H1 (cell line): ENCODE data around the gene TLE2. TPM values are rescaled to one million over a fixed set of nuclear protein-coding genes. Genes with fewer than 3 reads are reported as not detected.

Source experiments
- CTCF ChIA-PET: fragments of 300-600 bp; sonication (Branson Sonifier 250); formaldehyde crosslinking; loops from one replicate; lab custom pipeline; 2021; ENCODE audit not compliant: partially characterized antibody; lab: Charles Lee
- POLR2A ChIA-PET: fragments of 300-600 bp; sonication (Branson Sonifier 250); formaldehyde crosslinking; loops from one replicate; lab custom pipeline; 2021; ENCODE audit warnings: inconsistent platforms; ENCODE audit not compliant: partially characterized antibody; lab: Charles Lee
- DNase-seq, 2 experiments: peaks; one replicate each; pipeline versions ENCODE4 v3.0.0 to v3.0.0-alpha.2; 2010 to 2022; ENCODE audit warnings: low spot score in 2 of 2, low read depth in 1 of 2, mixed read lengths in 1 of 2
- FAIRE-seq: peaks from 2 replicates; lab custom pipeline; 2011; peaks lifted over from hg19 to GRCh38; lab: Jason Lieb, UNC
- H2AFZ ChIP-seq: 2 replicates; pipeline ENCODE4 v1.8.1; 2012; ENCODE audit warnings: low read length, inconsistent platforms
- H2AK5ac ChIP-seq: 2 replicates; pipeline ENCODE4 v1.6.1; 2013; ENCODE audit warnings: low read depth, low read length
- H2BK120ac ChIP-seq: replicated peaks from 2 replicates; pipeline ENCODE3; 2013; ENCODE audit warnings: low read depth, low read length, inconsistent platforms
- H2BK12ac ChIP-seq: 2 replicates; pipeline ENCODE4 v1.6.1; 2013; ENCODE audit warnings: low read depth, low read length
- H2BK15ac ChIP-seq: 2 replicates; pipeline ENCODE4 v1.6.1; 2013; ENCODE audit warnings: low read length
- H2BK20ac ChIP-seq: 2 replicates; pipeline ENCODE4 v1.6.1; 2013; ENCODE audit warnings: low read length
- H2BK5ac ChIP-seq: 2 replicates; pipeline ENCODE4 v1.6.1; 2013; ENCODE audit warnings: low read depth, low read length
- H3K14ac ChIP-seq: 2 replicates; pipeline ENCODE4 v1.6.1; 2013; ENCODE audit warnings: inconsistent platforms; ENCODE audit not compliant: insufficient read length
- H3K18ac ChIP-seq: 2 replicates; pipeline ENCODE4 v1.6.1; 2013; ENCODE audit warnings: low read length; ENCODE audit errors: extremely low read depth
- H3K23ac ChIP-seq: 2 replicates; pipeline ENCODE4 v1.6.1; 2013; ENCODE audit warnings: inconsistent platforms; ENCODE audit not compliant: insufficient read length
- H3K23me2 ChIP-seq: 2 replicates; pipeline ENCODE4 v1.6.1; 2013; ENCODE audit warnings: low read depth, low read length
- H3K27ac ChIP-seq: 2 replicates; pipeline ENCODE4 v1.6.1; 2011; ENCODE audit warnings: low read depth, low read length, inconsistent platforms
- H3K27me3 ChIP-seq, 4 experiments: replicated peaks in 1 of 4; 1 replicate in 1 of 4; 2 replicates in 3 of 4; pipeline versions ENCODE4 v1.6.1 to v1.8.1; 2011 to 2013; ENCODE audit warnings: low read length in 3 of 4, mild to moderate bottlenecking in 3 of 4, inconsistent platforms in 2 of 4, mixed read lengths in 2 of 4, moderate library complexity in 1 of 4; ENCODE audit not compliant: control insufficient read depth in 3 of 4, insufficient read depth in 3 of 4; ENCODE audit errors: extremely low read depth in 1 of 4
- H3K36me3 ChIP-seq, 4 experiments: 2 replicates each; pipeline versions ENCODE4 v1.6.1 to v1.8.1; 2011 to 2013; ENCODE audit warnings: mild to moderate bottlenecking in 4 of 4, low read length in 3 of 4, moderate library complexity in 2 of 4, control low read depth in 1 of 4, inconsistent platforms in 1 of 4; ENCODE audit not compliant: insufficient read depth in 4 of 4, control insufficient read depth in 2 of 4
- H3K4ac ChIP-seq: replicated peaks from 2 replicates; pipeline ENCODE3; 2013; ENCODE audit warnings: low read length, low read depth, mixed read lengths, inconsistent platforms; ENCODE audit not compliant: insufficient read length
- H3K4me1 ChIP-seq, 4 experiments: replicated peaks in 1 of 4; 1 replicate in 1 of 4; 2 replicates in 3 of 4; pipeline versions ENCODE4 v1.6.1 to v1.8.1; 2011 to 2013; ENCODE audit warnings: low read length in 3 of 4, inconsistent platforms in 2 of 4, mixed read lengths in 1 of 4; ENCODE audit not compliant: insufficient read depth in 4 of 4, control insufficient read depth in 3 of 4
- H3K4me2 ChIP-seq, 2 experiments: 2 replicates each; pipeline versions ENCODE4 v1.6.1 to v1.8.1; 2011 to 2013; ENCODE audit warnings: low read depth in 2 of 2, low read length in 2 of 2, control low read depth in 1 of 2, inconsistent platforms in 1 of 2, mild to moderate bottlenecking in 1 of 2; ENCODE audit not compliant: insufficient read depth in 1 of 2
- H3K4me3 ChIP-seq, 4 experiments: fragments of 200-600, 300-600 bp in 1 of 4; sonication (generic), shearing (Covaris generic), sonication (Bioruptor Twin) in 1 of 4; 2 replicates each; pipeline versions ENCODE4 v1.5.1 to v1.8.1; 2011 to 2016; ENCODE audit warnings: low read length in 4 of 4, low read depth in 3 of 4, control low read depth in 2 of 4, inconsistent platforms in 2 of 4, mild to moderate bottlenecking in 2 of 4, mixed read lengths in 1 of 4, moderate library complexity in 1 of 4; ENCODE audit not compliant: insufficient read depth in 2 of 4; ENCODE audit errors: extremely low read depth in 1 of 4
- H3K56ac ChIP-seq: replicated peaks from 2 replicates; pipeline ENCODE3; 2013; ENCODE audit warnings: low read depth, mild to moderate bottlenecking, mixed read lengths, low read length, inconsistent platforms; ENCODE audit not compliant: insufficient read length
- H3K79me1 ChIP-seq: 2 replicates; pipeline ENCODE4 v1.6.1; 2013; ENCODE audit warnings: low read depth, low read length, control low read depth
- H3K79me2 ChIP-seq, 2 experiments: 2 replicates each; pipeline versions ENCODE4 v1.6.1 to v1.8.1; 2012 to 2013; ENCODE audit warnings: low read length in 2 of 2, mild to moderate bottlenecking in 2 of 2, inconsistent platforms in 1 of 2; ENCODE audit not compliant: insufficient read depth in 2 of 2, control insufficient read depth in 1 of 2
- H3K9ac ChIP-seq, 4 experiments: replicated peaks in 1 of 4; 1 replicate in 1 of 4; 2 replicates in 3 of 4; pipeline versions ENCODE4 v1.6.1 to v1.8.1; 2011 to 2013; ENCODE audit warnings: low read depth in 3 of 4, low read length in 3 of 4, control low read depth in 2 of 4, mild to moderate bottlenecking in 2 of 4, moderate library complexity in 2 of 4, inconsistent platforms in 1 of 4; ENCODE audit errors: extremely low read depth in 1 of 4
- H3K9me3 ChIP-seq, 2 experiments: 2 replicates each; pipeline versions ENCODE4 v1.6.1 to v1.8.1; 2012 to 2013; ENCODE audit warnings: mild to moderate bottlenecking in 2 of 2, moderate library complexity in 2 of 2, control low read depth in 1 of 2, inconsistent platforms in 1 of 2, low read depth in 1 of 2, low read length in 1 of 2, mixed read lengths in 1 of 2; ENCODE audit not compliant: insufficient read depth in 2 of 2
- H4K20me1 ChIP-seq, 2 experiments: replicated peaks in 1 of 2; 2 replicates each; pipeline versions ENCODE3 to v1.8.1; 2011 to 2013; ENCODE audit warnings: inconsistent platforms in 2 of 2, low read length in 2 of 2, mild to moderate bottlenecking in 1 of 2; ENCODE audit not compliant: insufficient read depth in 2 of 2, control insufficient read depth in 1 of 2
- H4K5ac ChIP-seq: 2 replicates; pipeline ENCODE4 v1.6.1; 2013; ENCODE audit warnings: low read length, low read depth, mixed read lengths, inconsistent platforms; ENCODE audit not compliant: insufficient read length
- H4K8ac ChIP-seq: 2 replicates; pipeline ENCODE4 v1.8.0; 2013; ENCODE audit warnings: mild to moderate bottlenecking, moderate library complexity, low read length, inconsistent platforms; ENCODE audit not compliant: insufficient read depth; ENCODE audit errors: extremely low read depth
- H4K91ac ChIP-seq: replicated peaks from 2 replicates; pipeline ENCODE3; 2013; ENCODE audit warnings: low read length, mixed read lengths, inconsistent platforms; ENCODE audit not compliant: insufficient read length
- ATF3 ChIP-seq: IDR thresholded peaks from 2 replicates; pipeline ENCODE4 v1.6.1; 2011; ENCODE audit warnings: low read depth, mild to moderate bottlenecking, low read length; ENCODE audit not compliant: insufficient read depth
- CBX5 ChIP-seq: fragments of 300-800, 300-1000 bp; sonication (generic); IDR thresholded peaks from 2 replicates; pipeline ENCODE4 v1.7.1; 2016; ENCODE audit warnings: antibody characterized with exemption, low read length, low read depth
- EGR1 ChIP-seq: IDR thresholded peaks from 2 replicates; pipeline ENCODE4 v1.6.1; 2011; ENCODE audit warnings: low read depth, low read length, borderline replicate concordance
- GTF2F1 ChIP-seq: IDR thresholded peaks from 2 replicates; pipeline ENCODE4 v1.6.1; 2012; ENCODE audit warnings: low read depth, low read length, improper control_type of control experiment, borderline replicate concordance
- NRF1 ChIP-seq: IDR thresholded peaks from 2 replicates; pipeline ENCODE4 v1.6.1; 2011; ENCODE audit warnings: mild to moderate bottlenecking, low read depth, low read length, improper control_type of control experiment
- RBBP5 ChIP-seq: IDR thresholded peaks from 2 replicates; pipeline ENCODE4 v1.7.1; 2012; ENCODE audit warnings: low read depth, mild to moderate bottlenecking, inconsistent platforms, low read length, moderate library complexity, borderline replicate concordance
- SIN3A ChIP-seq, 2 experiments: IDR thresholded peaks in 1 of 2; conservative IDR thresholded peaks in 1 of 2; 2 replicates each; pipeline ENCODE4 v1.6.1; 2011 to 2012; ENCODE audit warnings: low read length in 2 of 2, improper control_type of control experiment in 1 of 2, low read depth in 1 of 2, mild to moderate bottlenecking in 1 of 2
- SP1 ChIP-seq: IDR thresholded peaks from 2 replicates; pipeline ENCODE4 v1.6.1; 2011; ENCODE audit warnings: low read depth, low read length
- SP2 ChIP-seq: IDR thresholded peaks from 2 replicates; pipeline ENCODE4 v1.6.1; 2012; ENCODE audit warnings: mild to moderate bottlenecking, low read length, inconsistent platforms
- SP4 ChIP-seq: IDR thresholded peaks from 2 replicates; pipeline ENCODE4 v1.6.1; 2012; ENCODE audit warnings: low read length, inconsistent platforms
- SRF ChIP-seq: IDR thresholded peaks from 2 replicates; pipeline ENCODE4 v1.6.1; 2011; ENCODE audit warnings: mild to moderate bottlenecking, low read depth, low read length, moderate library complexity
- TCF12 ChIP-seq: IDR thresholded peaks from 2 replicates; pipeline ENCODE4 v1.6.1; 2011; ENCODE audit warnings: low read depth, mild to moderate bottlenecking, low read length
- ZNF274 ChIP-seq: IDR thresholded peaks from 2 replicates; pipeline ENCODE4 v1.7.0; 2012; ENCODE audit warnings: low read length, borderline replicate concordance; ENCODE audit errors: extremely low read depth
- WGBS, 2 experiments: shearing (Covaris generic) in 1 of 2; methylation state at CpG; one replicate each; pipeline versions ENCODE4 v1.1.6 to v1.1.7; 2013 to 2015; ENCODE audit warnings: low lambda C conversion rate in 2 of 2, mixed read lengths in 2 of 2, inconsistent platforms in 1 of 2, low coverage in 1 of 2, missing lambda C conversion rate in 1 of 2; ENCODE audit not compliant: insufficient replicate concordance in 2 of 2, insufficient coverage in 1 of 2, insufficient read length in 1 of 2; ENCODE audit errors: extremely low coverage in 1 of 2, missing lambda C conversion rate in 1 of 2; 5-methylcytosine and 5-hydroxymethylcytosine counted together
- polyA plus RNA-seq, 7 experiments: library from polyadenylated mRNA; depleted of rRNA in 3 of 7; stranded (reverse) in 5 of 7; unstranded in 2 of 7; fragments of >200 nt in 5 of 7; fragments of 200-250 nt in 2 of 7; gene quantifications; 1 replicate in 5 of 7; 2 replicates in 1 of 7; 4 replicates in 1 of 7; pipeline versions ENCODE4 v1.2.1 to v1.2.3, GENCODE V29; 2011 to 2013; ENCODE audit warnings: missing spikeins in 2 of 7, mixed read lengths in 2 of 7
- total RNA-seq: library from RNA; stranded (reverse); fragmentation: NEBNext Ultra II Directional; extraction: Animal tissue kit (Norgen Biotek cat#: 25700); gene quantifications from 2 replicates; pipeline ENCODE4 v1.2.1, GENCODE V29; 2021

TLE2 gene
- total and polyA plus RNA-seq, 2 of the 8 experiments (the other 6 are each of a cell fraction or from before 2014, with no cell fraction given) = 8.0 to 11.5 TPM

- POLR2A ChIA-PET = interaction anchor here (0.8 to 2.0 kb wide), 3 partner anchors 10 to 45 kb away, joined by 3 to 4 read pairs (median 3); no protein-coding TSS in a partner anchor
- Histone ChIP-seq H3K79me2 (no peaks in the 10 kb centered on the region), H3K4me2 (0 out of 4 replicates have a peak overlapping the region, but pooled peaks of 1 of the 2 experiments have one; percentile 18), H2AFZ (no peak overlapping the region), H4K5ac (no peak overlapping the region), H3K36me3 (no peaks in the 10 kb centered on the region), H3K9ac (no peak overlapping the region), H3K27ac (no peak overlapping the region), H3K56ac (no peak overlapping the region), H3K4me1 (peaks cover 3 to 30% (median 23%) of the 10 kb centered on the region in 4 experiments), H2BK15ac (no peak overlapping the region), H3K79me1 (no peaks in the 10 kb centered on the region), H3K4me3 (no peak overlapping the region), H4K20me1 (no peaks in the 10 kb centered on the region), H2BK12ac (peak overlapping the region; percentile 98; the same call in 1 of the 2 replicates), H3K9me3 (no peaks in the 10 kb centered on the region), H3K14ac (no peak overlapping the region), H2BK5ac (no peak overlapping the region), H3K23ac (no peak overlapping the region), H4K91ac (no peak overlapping the region), H2BK20ac (0 out of 2 replicates have a peak overlapping the region, but pooled peaks have one; percentile 61), H3K23me2 (peaks cover 3% of the 10 kb centered on the region; the same call in 1 of the 2 replicates), H4K8ac (no peak overlapping the region), H3K27me3 (peaks cover 0 to 5% (median 4%) of the 10 kb centered on the region in 4 experiments; a peak in 2 of 7 replicates), H3K18ac (peak overlapping the region; percentile 78; the same call in 1 of the 2 replicates), H3K4ac (no peak overlapping the region), H2AK5ac (no peak overlapping the region), H2BK120ac (peak overlapping the region; percentile 28)
- DNase-seq (no peak), FAIRE-seq (no peak)
- WGBS, 2 experiments = 69% methylated on average over 7 of the region's 8 CpGs; no CpG with 5 or more reads in 1 of the 2 experiments
- CTCF ChIA-PET = interaction anchor here (0.7 to 1.6 kb wide), 5 partner anchors 54 to 181 kb away, joined by 3 to 5 read pairs (median 3); no protein-coding TSS in a partner anchor
- no peak for TF ChIP-seq ZNF274
- TF ChIP-seq CBX5 = no peak
- TF ChIP-seq ATF3 = no peak
- no peak for TF ChIP-seq SIN3A (conservative IDR thresholded peaks at IDR 0.05 in 1 of 2, IDR thresholded peaks at IDR 0.05 in 1 of 2; ENCODE audit: low read depth in 1 of 2, low read length in 2 of 2)
- TF ChIP-seq NRF1 = no peak
- no peak for TF ChIP-seq SP4
- TF ChIP-seq SRF = no peak
- TF ChIP-seq EGR1 = no peak
- no peak for TF ChIP-seq SP2
- TF ChIP-seq GTF2F1 = no peak
- no peak for TF ChIP-seq TCF12
- TF ChIP-seq RBBP5 = no peak
- TF ChIP-seq SP1 = no peak
These were observed 46.5 kb downstream of the TLE2 start for GRCh38 chr19:2982561-2982960.
